Prostate gland (tissue), 2 donors: ENCODE results near the gene ADAMTSL3. TPM values are rescaled to one million over a fixed set of nuclear protein-coding genes. Genes with fewer than 3 reads are reported as not detected.
"Not testable (repeated sequence)": the region's sequence is repeated elsewhere in the genome, so short reads cannot be mapped to it uniquely, and the experiment has no call there.

Experiments
- DNase-seq: peaks from one replicate; pipeline ENCODE4 v3.0.0-alpha.2; 2019; ENCODE audit warnings: low spot score
- H3K27ac ChIP-seq, 2 donors: fragments of 200-600 bp; sonication (generic); 2 replicates each; pipeline ENCODE4 v1.5.1; 2017 to 2019
- H3K27me3 ChIP-seq: fragments of 200-600 bp; sonication (generic); replicated peaks from 2 replicates; pipeline ENCODE4 v1.5.1; 2019; ENCODE audit not compliant: insufficient read depth
- H3K36me3 ChIP-seq, 2 donors: fragments of 200-600 bp; sonication (generic); 1 replicate in 1 of 2; 2 replicates in 1 of 2; pipeline versions ENCODE4 v1.5.1 to v1.8.1; 2017 to 2019
- H3K4me1 ChIP-seq: fragments of 200-600 bp; sonication (generic); replicated peaks from 2 replicates; pipeline ENCODE4 v1.5.1; 2019
- H3K4me3 ChIP-seq, 2 donors: fragments of 200-600 bp; sonication (generic); 2 replicates each; pipeline ENCODE4 v1.5.1; 2017 to 2019
- H3K9me3 ChIP-seq: fragments of 200-600 bp; sonication (generic); 2 replicates; pipeline ENCODE4 v1.5.1; 2017
- POLR2A ChIP-seq: fragments of 450-650 bp; IDR thresholded peaks from one replicate; pipeline ENCODE4 v1.6.1; 2016; ENCODE audit warnings: antibody characterized with exemption, mild to moderate bottlenecking
- POLR2AphosphoS5 ChIP-seq: sonication (generic); formaldehyde crosslinking; IDR thresholded peaks from one replicate; pipeline ENCODE4 v1.6.1; 2017; ENCODE audit warnings: antibody characterized with exemption
- WGBS: methylation state at CpG from one replicate; pipeline ENCODE4 v1.1.5; 2018; 5-methylcytosine and 5-hydroxymethylcytosine counted together
- intact Hi-C: fragments of 100-400 bp; cut with DNase I; formaldehyde crosslinking; loops from one replicate; pipeline ENCODE4 v1.14.2; 2022
- total RNA-seq, 2 donors: library from RNA; depleted of rRNA; stranded (reverse); fragments of >200 nt; gene quantifications; one replicate each; pipeline ENCODE4 v1.1.0, GENCODE V29; 2016
- TF ChIP-seq, protein P1 (sequence below), 4 experiments: fragments of 200-600 bp in 2 of 4; fragments of 450-650 bp in 2 of 4; sonication (generic) in 2 of 4; IDR thresholded peaks; 1 replicate in 3 of 4; 2 replicates in 1 of 4; pipeline ENCODE4 v1.5.1; 2016 to 2019; ENCODE audit warnings: antibody characterized with exemption in 4 of 4, mild to moderate bottlenecking in 2 of 4, moderate library complexity in 2 of 4

The ADAMTSL3 gene
- total RNA-seq, 2 donors from 2014 or later, result 4.5 to 25.2 TPM

DNA sequence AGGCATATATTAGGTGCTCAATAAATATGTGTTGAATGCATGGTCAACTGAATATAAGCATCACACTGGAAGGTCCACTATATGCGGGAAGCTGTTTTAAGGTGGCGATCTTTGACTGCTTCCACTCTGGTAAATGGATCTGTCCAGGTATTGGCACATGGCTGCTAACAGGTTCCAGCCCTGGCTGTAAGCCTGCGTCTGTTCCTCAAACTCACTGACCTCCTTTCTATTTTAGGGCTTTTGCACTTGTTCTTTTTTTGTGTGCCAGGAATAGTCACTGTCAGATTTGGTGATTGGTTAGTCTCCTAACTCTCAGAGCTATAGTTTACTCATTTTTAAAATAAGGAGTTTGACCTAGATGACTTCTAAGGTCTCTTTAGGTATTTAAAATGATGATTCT is 46.2 kb downstream of the ADAMTSL3 start:
- H3K9me3 ChIP-seq, result no peaks in the 10 kb centered on the region
- H3K27me3 ChIP-seq, result no peaks in the 10 kb centered on the region
- 87% methylated on average over 3 of the region's 3 CpGs for WGBS
- DNase-seq, result no peak
- no peak overlapping the region for H3K4me3 ChIP-seq
- intact Hi-C loops, result no loop called here
- no peak overlapping the region for H3K27ac ChIP-seq
- no peaks in the 10 kb centered on the region for H3K36me3 ChIP-seq
- TF ChIP-seq POLR2A (no peak), POLR2AphosphoS5 (no peak)
- TF ChIP-seq, protein P1, sequence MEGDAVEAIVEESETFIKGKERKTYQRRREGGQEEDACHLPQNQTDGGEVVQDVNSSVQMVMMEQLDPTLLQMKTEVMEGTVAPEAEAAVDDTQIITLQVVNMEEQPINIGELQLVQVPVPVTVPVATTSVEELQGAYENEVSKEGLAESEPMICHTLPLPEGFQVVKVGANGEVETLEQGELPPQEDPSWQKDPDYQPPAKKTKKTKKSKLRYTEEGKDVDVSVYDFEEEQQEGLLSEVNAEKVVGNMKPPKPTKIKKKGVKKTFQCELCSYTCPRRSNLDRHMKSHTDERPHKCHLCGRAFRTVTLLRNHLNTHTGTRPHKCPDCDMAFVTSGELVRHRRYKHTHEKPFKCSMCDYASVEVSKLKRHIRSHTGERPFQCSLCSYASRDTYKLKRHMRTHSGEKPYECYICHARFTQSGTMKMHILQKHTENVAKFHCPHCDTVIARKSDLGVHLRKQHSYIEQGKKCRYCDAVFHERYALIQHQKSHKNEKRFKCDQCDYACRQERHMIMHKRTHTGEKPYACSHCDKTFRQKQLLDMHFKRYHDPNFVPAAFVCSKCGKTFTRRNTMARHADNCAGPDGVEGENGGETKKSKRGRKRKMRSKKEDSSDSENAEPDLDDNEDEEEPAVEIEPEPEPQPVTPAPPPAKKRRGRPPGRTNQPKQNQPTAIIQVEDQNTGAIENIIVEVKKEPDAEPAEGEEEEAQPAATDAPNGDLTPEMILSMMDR (IDR thresholded peaks at IDR 0.05), result no peak
- no peaks in the 10 kb centered on the region for H3K4me1 ChIP-seq

DNA sequence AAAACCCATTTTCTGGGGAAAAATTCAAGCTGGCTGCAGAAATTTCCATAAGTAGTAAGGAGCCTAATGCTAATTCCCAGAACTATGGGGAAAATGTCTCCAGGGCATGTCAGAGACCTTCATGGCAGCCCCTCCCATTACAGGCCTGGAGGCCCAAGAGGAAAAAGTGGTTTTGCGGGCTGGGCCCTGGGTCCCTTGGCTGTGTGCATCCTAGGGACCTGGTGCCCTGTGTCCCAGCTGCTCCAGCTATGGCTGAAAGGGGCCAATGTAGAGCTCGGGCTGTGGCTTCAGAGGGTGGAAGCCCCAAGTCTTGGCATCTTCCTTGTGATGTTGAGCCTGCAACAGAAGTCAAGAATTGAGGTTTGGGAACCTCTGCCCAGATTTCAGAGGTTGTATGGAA is 48.4 kb downstream of the ADAMTSL3 start:
- H3K27ac ChIP-seq, H3K4me1 ChIP-seq, H3K4me3 ChIP-seq, H3K27me3 ChIP-seq, H3K36me3 ChIP-seq, intact Hi-C loops, H3K9me3 ChIP-seq, DNase-seq: not testable (repeated sequence)
- WGBS, result 95% methylated on average over 2 of the region's 2 CpGs

DNA sequence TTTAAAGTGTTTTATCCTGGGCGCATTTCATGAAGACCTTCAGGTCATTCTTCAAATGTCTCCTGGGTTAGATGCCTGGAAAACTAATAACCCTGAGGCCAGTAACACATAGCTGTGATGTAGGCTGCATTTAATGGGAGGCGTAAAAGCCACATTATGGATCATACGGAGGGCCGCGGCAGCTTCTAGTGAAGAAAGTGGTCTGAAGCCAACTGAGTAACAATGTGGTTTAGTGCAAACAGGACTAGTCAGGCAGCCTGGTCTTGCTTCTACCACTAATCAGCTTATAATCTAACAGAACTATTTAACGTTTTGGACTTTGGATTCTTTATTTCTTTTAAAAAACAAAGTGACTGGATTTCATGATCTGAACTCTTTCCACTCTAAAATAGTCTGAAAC is 54.4 kb downstream of the ADAMTSL3 start:
- no peaks in the 10 kb centered on the region for H3K27me3 ChIP-seq
- WGBS, result 69% methylated on average over 6 of the region's 6 CpGs
- no peaks in the 10 kb centered on the region for H3K36me3 ChIP-seq
- H3K27ac ChIP-seq, result no peak overlapping the region
- H3K4me3 ChIP-seq, result no peak overlapping the region
- H3K4me1 ChIP-seq, result no peaks in the 10 kb centered on the region
- H3K9me3 ChIP-seq, result no peaks in the 10 kb centered on the region
- TF ChIP-seq, protein P1 (IDR thresholded peaks at IDR 0.05), result no peak
- TF ChIP-seq POLR2A (no peak), POLR2AphosphoS5 (no peak)
- intact Hi-C loops, result no loop called here
- DNase-seq, result no peak

DNA sequence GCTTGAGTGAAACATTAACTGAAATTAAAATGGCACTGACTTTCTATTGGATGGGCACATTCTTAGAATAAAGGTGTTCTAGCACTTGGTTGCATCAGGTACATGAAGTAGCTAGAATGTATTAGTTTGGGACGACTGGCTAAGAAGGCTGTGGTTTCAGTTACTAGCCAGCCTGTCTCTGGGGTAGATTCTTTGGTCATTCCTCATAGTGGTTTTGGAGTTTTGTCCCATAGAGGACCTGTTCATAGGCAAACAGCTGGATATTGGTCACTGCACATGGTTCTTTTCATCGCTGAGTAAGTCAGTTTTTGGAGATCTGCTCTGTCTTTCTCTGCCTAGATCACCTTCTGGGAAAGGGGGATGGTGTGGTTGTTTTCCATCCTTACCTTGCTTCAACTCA is 55.3 kb downstream of the ADAMTSL3 start:
- 89% methylated on average over 2 of the region's 2 CpGs for WGBS
- DNase-seq, result no peak
- Histone ChIP-seq H3K9me3 (no peaks in the 10 kb centered on the region), H3K27ac (no peak overlapping the region), H3K27me3 (no peaks in the 10 kb centered on the region), H3K4me3 (no peak overlapping the region), H3K36me3 (no peaks in the 10 kb centered on the region), H3K4me1 (no peaks in the 10 kb centered on the region)
- TF ChIP-seq POLR2AphosphoS5, result no peak
- no peak for TF ChIP-seq POLR2A
- TF ChIP-seq, protein P1 (IDR thresholded peaks at IDR 0.05), result no peak
- intact Hi-C loops, result no loop called here

DNA sequence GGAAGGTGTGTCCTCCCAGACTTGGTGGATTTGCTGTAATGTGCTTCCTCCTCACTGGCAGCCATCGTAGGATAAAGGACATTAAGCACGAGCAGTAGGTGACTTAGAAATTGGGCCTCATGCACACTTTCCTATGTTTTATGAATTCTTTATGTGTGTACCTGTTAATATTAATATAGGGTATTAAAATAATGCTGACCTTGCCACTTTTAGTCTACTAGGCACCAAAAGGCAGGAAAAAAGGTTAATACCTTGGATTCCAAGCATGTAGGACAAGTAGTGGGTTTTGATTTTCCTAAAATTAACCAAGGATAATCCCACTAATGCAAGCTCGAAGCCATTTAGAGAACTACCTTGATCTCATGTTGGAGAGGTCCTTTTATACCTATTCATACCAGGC is 55.9 kb downstream of the ADAMTSL3 start:
- TF ChIP-seq POLR2AphosphoS5 (no peak), POLR2A (no peak)
- TF ChIP-seq, protein P1 (IDR thresholded peaks at IDR 0.05), result no peak
- 91% methylated on average over 3 of the region's 3 CpGs for WGBS
- H3K4me1 ChIP-seq, result no peaks in the 10 kb centered on the region

More for the DNA sequence above, 55.9 kb downstream of the ADAMTSL3 start:
- no peak overlapping the region for H3K27ac ChIP-seq
- H3K4me3 ChIP-seq, result no peak overlapping the region
- intact Hi-C loops, result no loop called here
- H3K9me3 ChIP-seq, result no peaks in the 10 kb centered on the region
- no peak for DNase-seq
- no peaks in the 10 kb centered on the region for H3K27me3 ChIP-seq
- H3K36me3 ChIP-seq, result no peaks in the 10 kb centered on the region
